Epithelial cell of prostate (primary cell): ENCODE measurements around the gene MSH3.

ENCODE experiments used
- DNase-seq: peaks from one replicate; pipeline ENCODE4 v3.0.0-alpha.2; 2011; ENCODE audit warnings: low read depth, low spot score
- H3K27ac ChIP-seq: fragments of 450-650 bp; 2 replicates; pipeline ENCODE4 v1.5.1; 2017; ENCODE audit warnings: mild to moderate bottlenecking

The MSH3 gene

DNA sequence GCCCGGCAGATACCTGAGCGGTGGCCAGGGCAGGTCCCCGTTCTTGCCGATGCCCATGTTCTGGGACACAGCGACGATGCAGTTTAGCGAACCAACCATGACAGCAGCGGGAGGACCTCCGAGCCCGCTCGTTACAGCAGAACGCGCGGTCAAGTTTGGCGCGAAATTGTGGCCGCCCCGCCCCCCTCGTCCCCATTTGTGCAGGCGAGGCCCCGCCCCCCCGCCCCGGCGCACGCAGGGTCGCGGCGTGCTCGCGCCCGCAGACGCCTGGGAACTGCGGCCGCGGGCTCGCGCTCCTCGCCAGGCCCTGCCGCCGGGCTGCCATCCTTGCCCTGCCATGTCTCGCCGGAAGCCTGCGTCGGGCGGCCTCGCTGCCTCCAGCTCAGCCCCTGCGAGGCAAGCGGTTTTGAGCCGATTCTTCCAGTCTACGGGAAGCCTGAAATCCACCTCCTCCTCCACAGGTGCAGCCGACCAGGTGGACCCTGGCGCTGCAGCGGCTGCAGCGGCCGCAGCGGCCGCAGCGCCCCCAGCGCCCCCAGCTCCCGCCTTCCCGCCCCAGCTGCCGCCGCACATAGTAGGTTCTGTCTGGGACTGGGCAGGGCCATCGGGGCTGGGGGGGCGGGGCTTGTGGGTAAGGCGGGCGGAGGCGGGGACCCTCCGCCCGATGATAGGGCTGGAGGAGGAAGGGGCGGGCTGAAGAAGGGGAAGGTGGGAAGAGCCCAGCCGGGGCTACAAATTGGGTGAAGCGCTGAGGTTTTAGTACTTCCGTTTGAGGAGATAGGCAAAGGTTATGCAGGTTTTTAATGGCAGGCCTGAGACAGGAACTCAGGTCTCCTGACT, at the start of gene MSH3, which contains the start of gene DHFR:
Gene MSH3, plus strand, starts transcription at position 262 of the 840 bp plus-strand sequence. Its CDS starts 76 bp downstream, at position 338.
Gene DHFR, minus strand, starts transcription at position 593 of the 840 bp plus-strand sequence. Its CDS starts 494 bp downstream, at position 99.
- peak; percentile 40 for DNase-seq
- H3K27ac ChIP-seq = peak within 1 kb of the TSS; percentile 91

- no peak overlapping the region for H3K27ac ChIP-seq
- DNase-seq = no peak
Measured at GRCh38 chr5:80607343-80607742, 47.1 kb upstream of the MSH3 start.

DNA sequence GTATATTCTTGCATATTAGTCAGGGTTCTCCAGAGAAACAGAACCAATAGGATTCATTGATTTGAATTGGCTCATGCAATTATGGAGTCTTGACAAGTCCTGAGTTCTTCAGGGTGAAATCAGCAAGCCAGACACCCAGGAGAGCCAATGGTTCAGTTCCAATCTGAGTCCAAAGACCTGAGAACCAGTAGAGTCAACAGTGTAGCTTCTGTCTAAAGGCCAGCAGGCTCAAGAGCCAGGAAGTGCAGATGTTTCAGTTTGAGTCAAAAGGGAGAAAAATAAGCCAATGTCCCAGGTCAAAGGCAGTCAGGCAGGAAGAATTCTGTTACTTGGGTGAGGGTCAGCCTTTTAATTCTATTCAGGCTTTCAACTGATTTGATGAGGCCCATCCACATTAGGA, 46.6 kb upstream of the MSH3 start:
- DNase-seq = no peak
- no peak overlapping the region for H3K27ac ChIP-seq

DNA sequence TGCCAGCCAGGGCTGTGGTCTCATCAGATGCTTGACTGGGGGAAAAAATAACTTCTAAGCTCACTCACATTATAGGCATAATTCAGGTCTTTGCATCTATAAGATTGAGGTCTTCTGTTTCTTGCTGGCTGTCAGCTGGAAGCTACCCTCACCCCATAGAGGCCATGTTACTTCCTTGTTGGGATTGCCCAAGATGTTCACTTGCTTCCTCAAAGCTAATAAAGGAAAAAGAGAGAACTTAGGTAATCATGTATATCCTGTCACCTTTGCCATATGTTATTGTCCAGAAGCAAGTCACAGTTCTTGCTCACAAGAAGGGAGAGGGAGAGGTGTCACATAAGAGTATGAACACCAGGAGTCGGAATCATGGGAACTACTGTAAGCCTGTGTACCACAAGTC, 45.7 kb upstream of the MSH3 start:
- no peak for DNase-seq

GRCh38 chr5:80609692-80610091, 44.8 kb upstream of the MSH3 start:
- DNase-seq = no peak
- H3K27ac ChIP-seq = no peak overlapping the region

More for the DNA sequence above, 45.7 kb upstream of the MSH3 start:
- no peak overlapping the region for H3K27ac ChIP-seq

DNA sequence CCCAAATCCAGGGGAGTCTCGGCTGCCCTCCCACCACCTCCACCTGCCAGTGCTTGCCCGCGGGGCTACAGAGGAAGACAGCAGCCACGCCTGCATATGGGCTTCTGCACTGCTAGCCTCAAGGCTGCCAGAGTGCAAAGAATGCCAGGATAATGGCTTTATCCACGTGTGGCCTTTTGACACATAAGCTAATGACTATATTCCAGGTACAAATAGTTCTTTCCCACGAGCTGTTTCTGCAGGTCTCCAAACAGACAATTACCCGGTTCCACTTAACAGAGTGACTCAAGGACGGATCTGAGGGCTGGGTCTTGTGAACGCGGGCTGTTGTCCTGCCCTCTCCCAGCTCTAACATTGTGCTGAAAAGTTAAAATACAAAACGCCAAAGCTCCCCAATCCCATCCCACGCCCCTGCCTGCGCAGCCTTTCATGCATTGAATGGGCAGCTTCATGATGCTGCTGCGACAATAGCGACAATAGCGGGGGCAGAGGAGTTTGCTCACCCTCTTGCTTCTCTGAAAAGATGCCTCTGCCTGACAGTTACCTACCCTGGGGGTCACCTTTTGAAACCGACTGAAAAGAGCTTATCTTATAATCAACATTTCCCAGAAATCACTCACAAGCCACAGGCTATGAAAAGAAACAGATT, 39.1 kb upstream of the MSH3 start:
- no peak overlapping the region for H3K27ac ChIP-seq
- DNase-seq = no peak

GRCh38 chr5:80618438-80618837, 36.0 kb upstream of the MSH3 start:
- DNase-seq = no peak
- no peak overlapping the region for H3K27ac ChIP-seq

- H3K27ac ChIP-seq = no peak overlapping the region
- no peak for DNase-seq
Measured at GRCh38 chr5:80619086-80619485, 35.4 kb upstream of the MSH3 start.

GRCh38 chr5:80620211-80620610, 34.2 kb upstream of the MSH3 start:
- no peak for DNase-seq

DNA sequence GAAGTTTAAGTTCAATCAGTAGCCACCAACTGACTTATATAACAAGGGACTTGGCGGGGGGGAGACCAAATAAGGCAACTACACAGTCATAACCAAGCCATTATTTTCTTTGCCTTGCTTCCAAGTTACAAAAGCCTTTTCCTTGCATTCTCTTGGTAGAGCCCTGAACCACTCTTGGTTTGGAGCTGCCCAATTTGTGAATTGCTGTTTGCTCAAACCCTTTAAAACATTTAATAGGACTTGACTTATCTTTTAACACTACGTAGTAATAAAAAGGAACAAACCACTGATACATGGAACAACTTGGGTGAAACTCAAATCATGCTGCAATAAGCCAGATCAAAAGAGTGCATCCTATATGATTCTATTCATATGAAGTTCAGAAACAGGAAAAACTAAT, 31.7 kb upstream of the MSH3 start:
- H3K27ac ChIP-seq = no peak overlapping the region
- DNase-seq = no peak

More at GRCh38 chr5:80620211-80620610, 34.2 kb upstream of the MSH3 start:
- H3K27ac ChIP-seq = no peak overlapping the region

DNA sequence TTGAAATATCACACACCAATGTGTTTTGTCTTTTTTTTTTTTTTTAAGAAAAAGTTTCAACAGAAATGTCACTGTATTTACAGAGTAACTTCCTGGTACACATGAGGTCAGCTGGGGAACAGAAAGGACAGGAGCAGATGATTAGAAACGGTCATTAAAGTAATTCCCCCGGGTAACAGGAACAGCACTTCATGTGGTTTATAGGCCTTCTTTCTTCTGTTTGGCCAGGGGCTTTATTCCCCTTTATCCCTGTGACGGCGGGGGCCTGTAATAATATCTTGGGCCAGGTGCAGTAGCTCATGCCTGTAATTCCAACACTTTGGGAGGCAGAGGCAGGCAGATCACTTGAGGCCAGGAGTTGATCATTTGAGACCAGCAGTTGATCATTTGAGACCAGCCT, 30.5 kb upstream of the MSH3 start:
- no peak for DNase-seq
- H3K27ac ChIP-seq = no peak overlapping the region

DNA sequence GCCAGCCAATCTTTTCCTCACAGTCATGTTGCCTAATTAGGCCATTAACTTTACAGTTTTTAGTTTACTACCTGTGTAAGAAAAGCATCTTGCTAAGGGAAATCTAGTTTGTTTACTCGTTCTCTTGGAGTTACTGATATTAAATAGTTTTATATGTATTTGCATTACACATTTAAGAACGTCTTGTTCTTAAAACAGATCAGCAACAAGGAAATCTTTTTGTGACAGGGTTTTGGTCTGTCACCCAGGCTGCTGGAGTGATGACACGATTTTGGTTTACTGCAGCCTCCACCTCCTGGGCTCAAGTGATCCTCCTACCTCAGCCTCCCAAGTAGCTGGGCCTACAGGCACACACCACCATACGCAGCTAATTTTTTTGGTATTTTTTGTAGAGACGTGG, 29.2 kb upstream of the MSH3 start:
- no peak overlapping the region for H3K27ac ChIP-seq

GRCh38 chr5:80629281-80629680, 25.2 kb upstream of the MSH3 start:
- DNase-seq = no peak
- no peak overlapping the region for H3K27ac ChIP-seq

More for the DNA sequence above, 29.2 kb upstream of the MSH3 start:
- no peak for DNase-seq

- DNase-seq = no peak
- no peak overlapping the region for H3K27ac ChIP-seq
Measured at GRCh38 chr5:80631278-80632259, 22.9 kb upstream of the MSH3 start.

DNA sequence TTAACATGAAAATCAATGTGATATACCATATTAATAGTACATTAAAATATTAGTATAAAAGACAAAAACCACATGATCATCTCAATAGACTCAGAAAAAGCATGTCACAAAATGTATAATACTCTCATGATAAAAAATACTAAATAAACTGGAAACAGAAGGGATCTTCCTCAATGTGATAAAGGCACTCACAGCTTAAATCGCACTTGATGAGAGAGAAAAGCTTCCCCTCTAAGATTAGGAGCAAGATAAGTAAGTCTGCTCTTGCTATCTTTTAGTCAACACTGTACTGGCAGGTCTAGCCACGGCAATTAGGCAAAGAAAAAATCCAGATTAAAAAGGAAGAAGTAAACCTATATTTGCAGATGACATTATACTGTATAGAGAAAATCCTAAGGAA, 21.8 kb upstream of the MSH3 start:
- DNase-seq = no peak
- H3K27ac ChIP-seq = no peak overlapping the region

- no peak overlapping the region for H3K27ac ChIP-seq
- no peak for DNase-seq
Measured at GRCh38 chr5:80634193-80634592, 20.3 kb upstream of the MSH3 start.

GRCh38 chr5:80641353-80641752, 13.1 kb upstream of the MSH3 start:
- no peak overlapping the region for H3K27ac ChIP-seq
- no peak for DNase-seq

DNA sequence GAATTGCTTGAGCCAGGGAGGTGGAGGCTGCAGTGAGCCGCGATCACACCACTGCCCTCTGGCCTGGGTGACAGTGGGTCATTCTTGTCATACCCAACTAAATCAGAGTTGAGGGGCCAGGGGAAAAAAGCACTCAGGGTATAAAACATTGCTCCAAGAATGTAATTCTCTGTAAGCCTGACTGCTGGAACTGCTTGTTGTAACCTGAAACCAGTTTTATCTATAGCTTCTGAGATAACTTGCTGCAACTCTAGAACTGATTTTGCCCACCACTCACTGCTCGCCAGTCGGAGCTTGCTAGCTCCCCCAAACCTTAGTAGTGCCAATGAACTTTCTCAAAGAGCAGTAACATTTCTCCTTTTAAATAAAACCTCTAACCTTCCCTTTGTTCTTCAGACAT, 9.6 kb upstream of the MSH3 start:
- no peak for DNase-seq
- H3K27ac ChIP-seq = no peak overlapping the region

- no peak for DNase-seq
- H3K27ac ChIP-seq = no peak overlapping the region
Measured at GRCh38 chr5:80646926-80647325, 7.5 kb upstream of the MSH3 start.

DNA sequence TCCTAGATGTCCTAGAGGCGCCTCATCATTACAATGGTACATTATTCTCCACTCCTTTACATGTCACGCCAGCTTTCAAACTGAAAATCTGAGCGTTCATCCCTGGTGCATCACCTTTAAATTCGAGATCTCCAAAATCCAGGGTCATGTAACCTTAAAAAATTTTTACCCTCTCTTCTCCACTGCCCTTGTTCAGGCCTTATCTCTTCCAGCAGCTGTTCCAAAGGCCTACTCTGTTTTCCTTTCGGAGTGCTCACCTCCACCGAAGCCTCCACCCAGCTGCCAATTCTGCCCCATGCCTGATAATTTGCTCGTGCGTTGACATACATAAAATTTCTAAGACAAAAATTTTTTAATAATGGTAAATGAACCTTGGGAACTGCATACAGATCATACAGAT, 950 bp upstream of the MSH3 start:
- no peak overlapping the region for H3K27ac ChIP-seq
- no peak for DNase-seq

GRCh38 chr5:80654054-80654390, 430 bp upstream of the MSH3 start:
- no peak for DNase-seq

More at GRCh38 chr5:80654054-80654390, 430 bp upstream of the MSH3 start:
- H3K27ac ChIP-seq = no peak overlapping the region
